IMR-90 (cell line): ENCODE data around the gene CASZ1.

Source experiments
- BHLHE40 ChIP-seq: fragments of 150-350 bp; IDR thresholded peaks from 2 replicates; pipeline ENCODE4 v1.6.1; 2016; ENCODE audit warnings: mild to moderate bottlenecking, low read depth, low read length
- CEBPB ChIP-seq: IDR thresholded peaks from 2 replicates; pipeline ENCODE4 v1.6.1; 2012; ENCODE audit warnings: low read depth, low read length, improper control_type of control experiment
- CHD1 ChIP-seq: IDR thresholded peaks from 2 replicates; pipeline ENCODE4 v1.6.1; 2012; ENCODE audit warnings: low read depth, low read length, improper control_type of control experiment
- CTCF ChIP-seq: conservative IDR thresholded peaks from 2 replicates; pipeline ENCODE4 v1.5.1; 2012; ENCODE audit warnings: mild to moderate bottlenecking, low read depth, low read length, improper control_type of control experiment
- ELK1 ChIP-seq: fragments of 150-350 bp; IDR thresholded peaks from 2 replicates; pipeline ENCODE4 v1.6.1; 2016; ENCODE audit warnings: low read depth, mild to moderate bottlenecking, low read length, moderate library complexity, borderline replicate concordance
- MAFK ChIP-seq: IDR thresholded peaks from 2 replicates; pipeline ENCODE4 v1.6.1; 2012; ENCODE audit warnings: low read depth, low read length, improper control_type of control experiment
- MAZ ChIP-seq: IDR thresholded peaks from 2 replicates; pipeline ENCODE4 v1.6.1; 2012; ENCODE audit warnings: low read depth, mild to moderate bottlenecking, low read length, improper control_type of control experiment, moderate library complexity, borderline replicate concordance
- MXI1 ChIP-seq: IDR thresholded peaks from 2 replicates; pipeline ENCODE4 v1.6.1; 2012; ENCODE audit warnings: low read depth, mild to moderate bottlenecking, low read length, moderate library complexity, borderline replicate concordance
- NFE2L2 ChIP-seq: fragments of 150-350 bp; IDR thresholded peaks from 2 replicates; pipeline ENCODE4 v1.6.1; 2016; ENCODE audit warnings: low read depth, mild to moderate bottlenecking, low read length
- POLR2A ChIP-seq: IDR thresholded peaks from 2 replicates; pipeline ENCODE4 v1.6.1; 2012; ENCODE audit warnings: mild to moderate bottlenecking, low read depth, low read length
- RAD21 ChIP-seq: IDR thresholded peaks from 2 replicates; pipeline ENCODE4 v1.6.1; 2012; ENCODE audit warnings: low read length, improper control_type of control experiment
- RCOR1 ChIP-seq: IDR thresholded peaks from 2 replicates; pipeline ENCODE4 v1.6.1; 2012; ENCODE audit warnings: mild to moderate bottlenecking, low read length, improper control_type of control experiment; ENCODE audit not compliant: insufficient replicate concordance
- SMC3 ChIP-seq: fragments of 150-350 bp; IDR thresholded peaks from 2 replicates; pipeline ENCODE4 v1.6.1; 2016; ENCODE audit warnings: low read depth, mild to moderate bottlenecking, antibody characterized with exemption, low read length, moderate library complexity
- USF2 ChIP-seq: fragments of 150-350 bp; IDR thresholded peaks from 2 replicates; pipeline ENCODE4 v1.6.1; 2017; ENCODE audit warnings: mild to moderate bottlenecking, antibody characterized with exemption, low read length, low read depth

DNA sequence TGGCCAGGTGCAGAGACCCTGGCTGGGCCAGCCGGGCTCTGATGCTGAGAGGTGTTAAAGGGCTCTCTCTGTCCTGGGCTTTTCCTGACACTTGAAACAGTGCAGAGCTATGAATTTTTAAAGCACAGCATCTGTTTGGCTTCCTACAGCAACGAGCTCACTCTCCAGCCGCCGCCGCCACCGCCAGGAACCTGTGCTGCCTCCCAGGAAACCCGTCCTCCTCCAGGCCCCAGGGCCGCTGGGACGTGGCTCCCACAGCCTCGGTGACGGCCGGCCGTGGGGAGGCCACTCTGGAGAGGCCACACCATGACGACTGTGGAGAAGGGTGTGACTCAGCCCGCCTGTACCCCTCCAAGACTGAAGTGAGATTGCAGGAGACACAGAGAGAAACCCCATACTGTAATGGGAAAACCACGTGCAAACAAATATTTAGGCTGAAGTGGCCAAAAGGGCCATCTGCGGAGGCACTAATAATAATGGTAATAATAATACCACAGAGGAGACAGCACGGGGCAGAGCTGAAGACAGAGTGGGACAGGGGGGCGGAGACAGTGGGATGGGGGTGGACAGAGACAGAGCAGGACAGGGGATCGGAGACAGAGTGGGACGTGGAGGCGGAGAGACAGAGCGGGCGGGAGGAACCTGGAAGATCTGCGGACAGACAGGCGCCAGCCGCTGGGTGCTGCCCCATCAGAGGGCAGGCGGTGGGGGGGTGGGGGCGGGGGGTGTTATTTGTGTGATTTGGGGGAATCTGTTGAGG, 139.2 kb downstream of the CASZ1 start:
- TF ChIP-seq CTCF (no peak), POLR2A (no peak), RAD21 (no peak), SMC3 (no peak), RCOR1 (no peak), NFE2L2 (no peak), MXI1 (no peak), ELK1 (no peak), CHD1 (no peak), MAZ (no peak), BHLHE40 (no peak), CEBPB (no peak), MAFK (no peak), USF2 (no peak)
